ENCODE measurements around the gene ETHE1. TPM values are rescaled to one million over a fixed set of nuclear protein-coding genes. Genes with fewer than 3 reads are reported as not detected.

The ETHE1 gene
- polyA plus RNA-seq, 3 donors = 71.2 to 135 (median 111) TPM

DNA sequence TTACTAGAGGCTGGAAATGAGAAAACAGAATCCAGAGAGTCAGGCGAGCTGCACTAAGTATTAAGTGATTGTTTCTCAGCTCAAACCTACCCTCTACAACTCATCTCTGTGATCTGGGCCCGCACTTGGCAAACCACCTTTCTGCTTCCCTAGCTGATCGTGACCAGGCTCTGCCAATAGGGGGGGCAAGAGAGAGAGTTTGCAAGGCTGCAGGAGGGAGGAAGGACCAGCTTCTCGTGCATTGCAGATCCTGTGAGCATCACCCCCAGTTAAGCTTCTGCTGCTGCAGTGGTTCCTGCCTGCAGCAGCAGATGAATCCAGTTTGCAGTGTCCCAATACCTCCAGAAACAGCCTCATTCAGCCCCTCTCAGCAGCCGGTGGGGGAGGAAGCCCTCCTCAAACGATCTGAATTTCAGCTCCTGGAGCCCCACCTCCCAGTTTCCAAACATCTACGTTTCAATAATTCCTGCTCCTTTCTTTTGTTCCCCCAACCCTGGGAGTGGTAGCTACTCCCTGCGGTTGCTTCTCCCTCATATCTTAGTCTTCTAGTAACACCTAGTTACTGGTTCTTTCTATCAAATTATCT lies 28.3 kb upstream of the ETHE1 start:
- Histone ChIP-seq H3K4me3 (replicated peaks in 1 of 3; ENCODE audit: low read depth in 2 of 3, low read length in 3 of 3) (no peak overlapping the region), H3K4me1 (ENCODE audit: control insufficient read depth in 1 of 2, insufficient read depth in 2 of 2, low read length in 2 of 2) (no peaks in the 10 kb centered on the region), H3K9me3 (replicated peaks in 1 of 2; ENCODE audit: control insufficient read depth in 1 of 2, insufficient read depth in 1 of 2, low read length in 2 of 2) (no peaks in the 10 kb centered on the region), H3K4me2 (replicated peaks; ENCODE audit: extremely low read depth, low read length, poor library complexity, severe bottlenecking) (no peak overlapping the region), H2AFZ (ENCODE audit: insufficient read depth, low read depth, low read length, poor library complexity, severe bottlenecking) (no peak overlapping the region), H3K36me3 (replicated peaks in 1 of 2; ENCODE audit: control insufficient read depth in 1 of 2, insufficient read depth in 2 of 2, low read length in 2 of 2) (peaks cover 51 to 78% of the 10 kb centered on the region in 2 donors), H3K27me3 (ENCODE audit: control insufficient read depth in 2 of 2, insufficient read depth in 2 of 2, low read length in 2 of 2) (no peaks in the 10 kb centered on the region), H3K79me2 (ENCODE audit: insufficient read depth, low read length) (no peaks in the 10 kb centered on the region), H4K20me1 (ENCODE audit: insufficient read depth, low read length) (no peaks in the 10 kb centered on the region), H3K27ac (ENCODE audit: low read depth in 1 of 2, low read length in 2 of 2) (no peak overlapping the region), H3K9ac (ENCODE audit: insufficient read depth, low read length, poor library complexity, severe bottlenecking) (no peak overlapping the region)
- Mint-ChIP-seq H3K27ac (peak overlapping the region in 3 of 7 donors; percentile 14 to 78 (median 77)), H3K36me3 (peaks cover 64 to 82% of the 10 kb centered on the region in 2 donors), H3K4me1 (peaks cover under 1% of the 10 kb centered on the region), H3K9me3 (no peaks in the 10 kb centered on the region), H3K4me3 (no peak overlapping the region), H3K27me3 (ENCODE audit: low read depth in 3 of 3) (peaks cover 0 to 3% (median 0%) of the 10 kb centered on the region in 3 donors)
- TF ChIP-seq, protein P1, sequence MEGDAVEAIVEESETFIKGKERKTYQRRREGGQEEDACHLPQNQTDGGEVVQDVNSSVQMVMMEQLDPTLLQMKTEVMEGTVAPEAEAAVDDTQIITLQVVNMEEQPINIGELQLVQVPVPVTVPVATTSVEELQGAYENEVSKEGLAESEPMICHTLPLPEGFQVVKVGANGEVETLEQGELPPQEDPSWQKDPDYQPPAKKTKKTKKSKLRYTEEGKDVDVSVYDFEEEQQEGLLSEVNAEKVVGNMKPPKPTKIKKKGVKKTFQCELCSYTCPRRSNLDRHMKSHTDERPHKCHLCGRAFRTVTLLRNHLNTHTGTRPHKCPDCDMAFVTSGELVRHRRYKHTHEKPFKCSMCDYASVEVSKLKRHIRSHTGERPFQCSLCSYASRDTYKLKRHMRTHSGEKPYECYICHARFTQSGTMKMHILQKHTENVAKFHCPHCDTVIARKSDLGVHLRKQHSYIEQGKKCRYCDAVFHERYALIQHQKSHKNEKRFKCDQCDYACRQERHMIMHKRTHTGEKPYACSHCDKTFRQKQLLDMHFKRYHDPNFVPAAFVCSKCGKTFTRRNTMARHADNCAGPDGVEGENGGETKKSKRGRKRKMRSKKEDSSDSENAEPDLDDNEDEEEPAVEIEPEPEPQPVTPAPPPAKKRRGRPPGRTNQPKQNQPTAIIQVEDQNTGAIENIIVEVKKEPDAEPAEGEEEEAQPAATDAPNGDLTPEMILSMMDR (IDR thresholded peaks at IDR 0.05) = peak; percentile 90
- peak; percentile 64 to 79 (median 66) for DNase-seq
- intact Hi-C loops (cut with micrococcal nuclease) = loop anchor here (2.0 kb wide), 1 partner anchor 40 kb away; no protein-coding TSS in a partner anchor
- 19% methylated on average over 2 of the region's 8 CpGs for WGBS (ENCODE audit: insufficient coverage)

DNA sequence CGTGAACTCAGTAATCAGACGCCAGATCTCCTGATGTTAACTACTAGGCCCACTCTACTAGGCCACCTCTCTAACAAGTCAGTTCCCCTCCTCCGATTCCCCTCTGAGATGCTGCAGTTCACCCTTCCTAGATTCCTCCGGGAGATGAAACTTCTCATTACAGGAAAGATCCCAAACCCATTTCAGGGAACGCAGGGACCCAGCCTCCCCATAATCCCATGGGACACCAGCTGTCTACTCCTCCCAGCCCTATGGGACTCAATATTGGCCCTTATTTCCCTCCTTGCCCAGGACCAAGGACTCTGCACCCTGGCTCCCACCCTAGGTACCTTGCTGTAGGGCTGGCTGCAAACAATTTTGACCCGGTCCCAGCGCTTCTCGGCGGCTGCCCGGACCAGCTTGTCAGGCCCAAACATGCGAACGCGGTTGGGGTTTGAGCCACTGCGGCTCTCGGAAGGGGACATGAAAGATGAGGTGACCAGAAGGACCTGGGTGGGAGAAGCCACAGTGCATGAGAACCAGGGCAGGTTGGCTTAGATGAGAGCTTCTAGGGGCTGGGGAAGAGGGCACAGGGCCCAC lies 27.4 kb upstream of the ETHE1 start:
- Histone ChIP-seq H3K4me3 (replicated peaks in 1 of 3; ENCODE audit: low read depth in 2 of 3, low read length in 3 of 3) (no peak overlapping the region), H3K4me1 (ENCODE audit: control insufficient read depth in 1 of 2, insufficient read depth in 2 of 2, low read length in 2 of 2) (no peaks in the 10 kb centered on the region), H2AFZ (ENCODE audit: insufficient read depth, low read depth, low read length, poor library complexity, severe bottlenecking) (no peak overlapping the region), H3K9ac (ENCODE audit: insufficient read depth, low read length, poor library complexity, severe bottlenecking) (no peak overlapping the region), H3K9me3 (replicated peaks in 1 of 2; ENCODE audit: control insufficient read depth in 1 of 2, insufficient read depth in 1 of 2, low read length in 2 of 2) (no peaks in the 10 kb centered on the region), H3K4me2 (replicated peaks; ENCODE audit: extremely low read depth, low read length, poor library complexity, severe bottlenecking) (no peak overlapping the region), H4K20me1 (ENCODE audit: insufficient read depth, low read length) (no peaks in the 10 kb centered on the region), H3K79me2 (ENCODE audit: insufficient read depth, low read length) (no peaks in the 10 kb centered on the region), H3K36me3 (replicated peaks in 1 of 2; ENCODE audit: control insufficient read depth in 1 of 2, insufficient read depth in 2 of 2, low read length in 2 of 2) (peaks cover 55 to 78% of the 10 kb centered on the region in 2 donors), H3K27me3 (ENCODE audit: control insufficient read depth in 2 of 2, insufficient read depth in 2 of 2, low read length in 2 of 2) (no peaks in the 10 kb centered on the region), H3K27ac (ENCODE audit: low read depth in 1 of 2, low read length in 2 of 2) (no peak overlapping the region)
- WGBS (ENCODE audit: insufficient coverage) = 99% methylated on average over 15 of the region's 15 CpGs
- peaks cover 0 to 3% (median 0%) of the 10 kb centered on the region in 3 donors for H3K27me3 Mint-ChIP-seq (ENCODE audit: low read depth in 3 of 3)
- H3K9me3 Mint-ChIP-seq = no peaks in the 10 kb centered on the region
- H3K36me3 Mint-ChIP-seq = peaks cover 66 to 82% of the 10 kb centered on the region in 2 donors
- peak overlapping the region in 1 of 7 donors; percentile 64 for H3K27ac Mint-ChIP-seq
- intact Hi-C loops (cut with micrococcal nuclease) = loop anchor here (2.0 kb wide), 1 partner anchor 40 kb away; no protein-coding TSS in a partner anchor
- TF ChIP-seq, protein P1 (IDR thresholded peaks at IDR 0.05) = no peak
- no peak overlapping the region for H3K4me3 Mint-ChIP-seq
- DNase-seq = no peak
- H3K4me1 Mint-ChIP-seq = no peaks in the 10 kb centered on the region

Data from CD14-positive monocyte (primary cell).